ENCODE data around the gene RNF207.

RNF207 gene

GRCh38 chr1:6253380-6253779 is 47.5 kb downstream of the RNF207 start:
- Mint-ChIP-seq H3K4me1 (no peaks in the 10 kb centered on the region), H3K9me3 (no peaks in the 10 kb centered on the region), H3K36me3 (ENCODE audit: insufficient read depth) (peaks cover 2% of the 10 kb centered on the region), H3K27me3 (peaks cover 20% of the 10 kb centered on the region), H3K27ac (ENCODE audit: low read depth) (no peak overlapping the region), H3K4me3 (no peak overlapping the region)
- ATAC-seq (replicated peaks; ENCODE audit: extremely low read depth, poor library complexity, severe bottlenecking) (no peak), DNase-seq (ENCODE audit: low spot score in 2 of 2) (no peak)

GRCh38 chr1:6254691-6255090 is 48.8 kb downstream of the RNF207 start:
- Mint-ChIP-seq H3K27me3 (peaks cover 15% of the 10 kb centered on the region), H3K9me3 (no peaks in the 10 kb centered on the region), H3K36me3 (ENCODE audit: insufficient read depth) (peaks cover 2% of the 10 kb centered on the region), H3K27ac (ENCODE audit: low read depth) (no peak overlapping the region), H3K4me3 (no peak overlapping the region), H3K4me1 (no peaks in the 10 kb centered on the region)
- DNase-seq (ENCODE audit: low spot score in 2 of 2): no peak
- ATAC-seq (replicated peaks; ENCODE audit: extremely low read depth, poor library complexity, severe bottlenecking): no peak

GRCh38 chr1:6256645-6257044 is 50.7 kb downstream of the RNF207 start:
- no peak for DNase-seq (ENCODE audit: low spot score in 2 of 2)
- ATAC-seq (replicated peaks; ENCODE audit: extremely low read depth, poor library complexity, severe bottlenecking): no peak
- no peaks in the 10 kb centered on the region for H3K36me3 Mint-ChIP-seq (ENCODE audit: insufficient read depth)
- H3K27ac Mint-ChIP-seq (ENCODE audit: low read depth): no peak overlapping the region
- peaks cover 3% of the 10 kb centered on the region for H3K27me3 Mint-ChIP-seq
- no peak overlapping the region for H3K4me3 Mint-ChIP-seq
- no peaks in the 10 kb centered on the region for H3K4me1 Mint-ChIP-seq
- H3K9me3 Mint-ChIP-seq: no peaks in the 10 kb centered on the region

- H3K4me1 Mint-ChIP-seq: no peaks in the 10 kb centered on the region
- no peak for DNase-seq (ENCODE audit: low spot score in 2 of 2)
- H3K9me3 Mint-ChIP-seq: no peaks in the 10 kb centered on the region
- no peak for ATAC-seq (replicated peaks; ENCODE audit: extremely low read depth, poor library complexity, severe bottlenecking)
- H3K4me3 Mint-ChIP-seq: no peak overlapping the region
- H3K27ac Mint-ChIP-seq (ENCODE audit: low read depth): no peak overlapping the region
- no peaks in the 10 kb centered on the region for H3K36me3 Mint-ChIP-seq (ENCODE audit: insufficient read depth)
- H3K27me3 Mint-ChIP-seq: peaks cover 11% of the 10 kb centered on the region
Measured at GRCh38 chr1:6257541-6258069, 51.7 kb downstream of the RNF207 start.

GRCh38 chr1:6258675-6259074 is 52.8 kb downstream of the RNF207 start:
- no peaks in the 10 kb centered on the region for H3K9me3 Mint-ChIP-seq
- peaks cover 11% of the 10 kb centered on the region for H3K27me3 Mint-ChIP-seq
- no peaks in the 10 kb centered on the region for H3K4me1 Mint-ChIP-seq
- peak overlapping the region; percentile 52 for H3K4me3 Mint-ChIP-seq
- no peak for ATAC-seq (replicated peaks; ENCODE audit: extremely low read depth, poor library complexity, severe bottlenecking)
- no peak overlapping the region for H3K27ac Mint-ChIP-seq (ENCODE audit: low read depth)
- H3K36me3 Mint-ChIP-seq (ENCODE audit: insufficient read depth): no peaks in the 10 kb centered on the region
- no peak for DNase-seq (ENCODE audit: low spot score in 2 of 2)

GRCh38 chr1:6259491-6260362 is 53.8 kb downstream of the RNF207 start:
- H3K4me1 Mint-ChIP-seq: no peaks in the 10 kb centered on the region
- peak; percentile 78 for ATAC-seq (replicated peaks; ENCODE audit: extremely low read depth, poor library complexity, severe bottlenecking)
- no peaks in the 10 kb centered on the region for H3K36me3 Mint-ChIP-seq (ENCODE audit: insufficient read depth)
- no peaks in the 10 kb centered on the region for H3K9me3 Mint-ChIP-seq
- H3K27me3 Mint-ChIP-seq: peaks cover 11% of the 10 kb centered on the region
- H3K27ac Mint-ChIP-seq (ENCODE audit: low read depth): no peak overlapping the region
- peak overlapping the region; percentile 52 for H3K4me3 Mint-ChIP-seq
- DNase-seq (ENCODE audit: low spot score in 2 of 2): peak; percentile 59 to 62

GRCh38 chr1:6260433-6260934 is 54.6 kb downstream of the RNF207 start:
- peak overlapping the region; percentile 52 for H3K4me3 Mint-ChIP-seq
- H3K27ac Mint-ChIP-seq (ENCODE audit: low read depth): no peak overlapping the region

GRCh38 chr1:6260961-6261614 is 55.2 kb downstream of the RNF207 start, which contains the start of gene GPR153:
TSS of gene GPR153 (minus strand) at chr1:6261098. CDS start at chr1:6254905, 6,193 bp downstream.
- ATAC-seq (replicated peaks; ENCODE audit: extremely low read depth, poor library complexity, severe bottlenecking) (peak; percentile 22), DNase-seq (ENCODE audit: low spot score in 2 of 2) (no peak)
- H3K36me3 Mint-ChIP-seq (ENCODE audit: insufficient read depth): no peaks in the 10 kb centered on the region
- H3K4me1 Mint-ChIP-seq: no peaks in the 10 kb centered on the region
- no peaks in the 10 kb centered on the region for H3K9me3 Mint-ChIP-seq
- peaks cover 11% of the 10 kb centered on the region for H3K27me3 Mint-ChIP-seq
- H3K4me3 Mint-ChIP-seq: peak within 1 kb of the TSS; percentile 74
- H3K27ac Mint-ChIP-seq (ENCODE audit: low read depth): no peak within 1 kb of the TSS

More at GRCh38 chr1:6260433-6260934, 54.6 kb downstream of the RNF207 start:
- Mint-ChIP-seq H3K36me3 (ENCODE audit: insufficient read depth) (no peaks in the 10 kb centered on the region), H3K27me3 (peaks cover 11% of the 10 kb centered on the region), H3K4me1 (no peaks in the 10 kb centered on the region), H3K9me3 (no peaks in the 10 kb centered on the region)
- DNase-seq (ENCODE audit: low spot score in 2 of 2): no peak
- peak; percentile 20 for ATAC-seq (replicated peaks; ENCODE audit: extremely low read depth, poor library complexity, severe bottlenecking)

GRCh38 chr1:6261615-6261995 is 55.7 kb downstream of the RNF207 start:
- no peak for ATAC-seq (replicated peaks; ENCODE audit: extremely low read depth, poor library complexity, severe bottlenecking)
- no peak for DNase-seq (ENCODE audit: low spot score in 2 of 2)
- H3K27ac Mint-ChIP-seq (ENCODE audit: low read depth): no peak overlapping the region
- H3K9me3 Mint-ChIP-seq: no peaks in the 10 kb centered on the region
- H3K4me3 Mint-ChIP-seq: peak overlapping the region; percentile 74
- peaks cover 11% of the 10 kb centered on the region for H3K27me3 Mint-ChIP-seq
- H3K4me1 Mint-ChIP-seq: no peaks in the 10 kb centered on the region
- H3K36me3 Mint-ChIP-seq (ENCODE audit: insufficient read depth): no peaks in the 10 kb centered on the region

- no peaks in the 10 kb centered on the region for H3K9me3 Mint-ChIP-seq
- no peaks in the 10 kb centered on the region for H3K4me1 Mint-ChIP-seq
- DNase-seq (ENCODE audit: low spot score in 2 of 2) (no peak), ATAC-seq (replicated peaks; ENCODE audit: extremely low read depth, poor library complexity, severe bottlenecking) (no peak)
- no peak overlapping the region for H3K4me3 Mint-ChIP-seq
- no peak overlapping the region for H3K27ac Mint-ChIP-seq (ENCODE audit: low read depth)
- H3K27me3 Mint-ChIP-seq: peaks cover 11% of the 10 kb centered on the region
- no peaks in the 10 kb centered on the region for H3K36me3 Mint-ChIP-seq (ENCODE audit: insufficient read depth)
Measured at GRCh38 chr1:6262555-6263420, 56.9 kb downstream of the RNF207 start.

GRCh38 chr1:6263716-6264115 is 57.8 kb downstream of the RNF207 start:
- H3K9me3 Mint-ChIP-seq: no peaks in the 10 kb centered on the region
- no peak overlapping the region for H3K4me3 Mint-ChIP-seq
- ATAC-seq (replicated peaks; ENCODE audit: extremely low read depth, poor library complexity, severe bottlenecking) (no peak), DNase-seq (ENCODE audit: low spot score in 2 of 2) (no peak)
- H3K4me1 Mint-ChIP-seq: no peaks in the 10 kb centered on the region
- no peak overlapping the region for H3K27ac Mint-ChIP-seq (ENCODE audit: low read depth)
- peaks cover 11% of the 10 kb centered on the region for H3K27me3 Mint-ChIP-seq
- H3K36me3 Mint-ChIP-seq (ENCODE audit: insufficient read depth): no peaks in the 10 kb centered on the region

- Mint-ChIP-seq H3K4me1 (no peaks in the 10 kb centered on the region), H3K4me3 (no peak overlapping the region), H3K36me3 (ENCODE audit: insufficient read depth) (no peaks in the 10 kb centered on the region), H3K27ac (ENCODE audit: low read depth) (no peak overlapping the region), H3K27me3 (peaks cover 11% of the 10 kb centered on the region), H3K9me3 (no peaks in the 10 kb centered on the region)
- ATAC-seq (replicated peaks; ENCODE audit: extremely low read depth, poor library complexity, severe bottlenecking) (no peak), DNase-seq (ENCODE audit: low spot score in 2 of 2) (no peak)
Measured at GRCh38 chr1:6265151-6265550, 59.2 kb downstream of the RNF207 start.

Measured in central memory CD8-positive, alpha-beta T cell (primary cell).